Trophoblast cell (in vitro differentiated cells and primary cell): ENCODE results near the gene TBC1D8.

Experiments used
- DNase-seq, 2 donors: peaks; one replicate each; pipeline ENCODE4 v3.0.0-alpha.2; 2016
- H2AFZ ChIP-seq: 2 replicates; pipeline ENCODE4 v1.6.1; 2013; ENCODE audit warnings: low read length, moderate library complexity, mild to moderate bottlenecking; ENCODE audit not compliant: insufficient read depth, poor library complexity
- H2AK5ac ChIP-seq: 2 replicates; pipeline ENCODE4 v1.6.1; 2013; ENCODE audit warnings: mild to moderate bottlenecking, low read length
- H2BK120ac ChIP-seq: 2 replicates; pipeline ENCODE4 v1.6.1; 2013; ENCODE audit warnings: low read length, mild to moderate bottlenecking, moderate library complexity; ENCODE audit not compliant: insufficient read depth, poor library complexity
- H2BK12ac ChIP-seq: 2 replicates; pipeline ENCODE4 v1.6.1; 2013; ENCODE audit warnings: mild to moderate bottlenecking, low read length, moderate library complexity
- H2BK5ac ChIP-seq: 2 replicates; pipeline ENCODE4 v1.6.1; 2013; ENCODE audit warnings: low read length, low read depth, moderate library complexity, mild to moderate bottlenecking; ENCODE audit not compliant: poor library complexity
- H3K14ac ChIP-seq: 2 replicates; pipeline ENCODE4 v1.6.1; 2013; ENCODE audit warnings: mild to moderate bottlenecking, low read length
- H3K18ac ChIP-seq: 2 replicates; pipeline ENCODE4 v1.6.1; 2013; ENCODE audit warnings: mild to moderate bottlenecking, low read length
- H3K23ac ChIP-seq: 2 replicates; pipeline ENCODE4 v1.6.1; 2013; ENCODE audit warnings: low read length
- H3K27ac ChIP-seq: 2 replicates; pipeline ENCODE4 v1.5.1; 2013; ENCODE audit warnings: low read depth, mild to moderate bottlenecking, inconsistent platforms, low read length, moderate library complexity
- H3K27me3 ChIP-seq: 2 replicates; pipeline ENCODE4 v1.6.1; 2013; ENCODE audit warnings: inconsistent platforms, mild to moderate bottlenecking, low read length, moderate library complexity; ENCODE audit not compliant: insufficient read depth
- H3K36me3 ChIP-seq, 2 experiments: 1 replicate in 1 of 2; 2 replicates in 1 of 2; pipeline ENCODE4 v1.6.1; 2013; ENCODE audit warnings: low read length in 2 of 2, mild to moderate bottlenecking in 2 of 2, moderate library complexity in 1 of 2; ENCODE audit not compliant: insufficient read depth in 2 of 2, control insufficient read depth in 1 of 2
- H3K4ac ChIP-seq: 2 replicates; pipeline ENCODE4 v1.6.1; 2013; ENCODE audit warnings: low read depth, mild to moderate bottlenecking, low read length, moderate library complexity
- H3K4me1 ChIP-seq, 2 experiments: 1 replicate in 1 of 2; 2 replicates in 1 of 2; pipeline ENCODE4 v1.6.1; 2013; ENCODE audit warnings: low read length in 2 of 2, mild to moderate bottlenecking in 2 of 2, moderate library complexity in 1 of 2; ENCODE audit not compliant: insufficient read depth in 2 of 2, control insufficient read depth in 1 of 2
- H3K4me2 ChIP-seq: 2 replicates; pipeline ENCODE4 v1.6.1; 2013; ENCODE audit warnings: inconsistent platforms, mild to moderate bottlenecking, low read length, moderate library complexity
- H3K4me3 ChIP-seq: 2 replicates; pipeline ENCODE4 v1.5.1; 2013; ENCODE audit warnings: mild to moderate bottlenecking, low read depth, low read length, inconsistent platforms
- H3K79me1 ChIP-seq: one replicate; pipeline ENCODE4 v1.6.1; 2013; ENCODE audit warnings: low read length
- H3K79me2 ChIP-seq: 2 replicates; pipeline ENCODE4 v1.6.1; 2013; ENCODE audit warnings: low read length, mild to moderate bottlenecking; ENCODE audit not compliant: control insufficient read depth, insufficient read depth, poor library complexity
- H3K9ac ChIP-seq: 2 replicates; pipeline ENCODE4 v1.6.1; 2013; ENCODE audit warnings: mild to moderate bottlenecking, low read length
- H3K9me3 ChIP-seq: 2 replicates; pipeline ENCODE4 v1.6.1; 2013; ENCODE audit warnings: low read depth, mild to moderate bottlenecking, control low read depth, inconsistent platforms, low read length; ENCODE audit not compliant: insufficient read depth
- H4K12ac ChIP-seq: 2 replicates; pipeline ENCODE4 v1.6.1; 2013; ENCODE audit warnings: low read depth, mild to moderate bottlenecking, low read length, moderate library complexity
- H4K8ac ChIP-seq: 2 replicates; pipeline ENCODE4 v1.6.1; 2013; ENCODE audit warnings: low read depth, mild to moderate bottlenecking, low read length, moderate library complexity
- H4K91ac ChIP-seq: one replicate; pipeline ENCODE4 v1.6.1; 2013; ENCODE audit warnings: low read depth, mild to moderate bottlenecking, low read length, moderate library complexity
- WGBS: extraction: QIAGEN DNeasy Blood & Tissue Kit; methylation state at CpG from one replicate; pipeline ENCODE4 v1.1.7; 2013; ENCODE audit warnings: missing lambda C conversion rate; ENCODE audit not compliant: insufficient read length, insufficient coverage; ENCODE audit errors: extremely low coverage; 5-methylcytosine and 5-hydroxymethylcytosine counted together

The TBC1D8 gene

GRCh38 chr2:101047075-101047766 lies 104.0 kb downstream of the TBC1D8 start:
- Histone ChIP-seq H3K23ac (no peak overlapping the region), H3K27ac (no peak overlapping the region), H3K4me1 (no peaks in the 10 kb centered on the region), H2AFZ (peak overlapping the region; percentile 57), H2BK5ac (no peak overlapping the region), H3K4me3 (no peak overlapping the region), H4K91ac (no peak overlapping the region), H3K18ac (no peak overlapping the region), H3K79me2 (no peaks in the 10 kb centered on the region), H3K27me3 (no peaks in the 10 kb centered on the region), H3K4me2 (no peak overlapping the region), H3K4ac (no peak overlapping the region), H2BK120ac (no peak overlapping the region), H3K9me3 (no peaks in the 10 kb centered on the region), H4K12ac (no peak overlapping the region), H3K9ac (no peak overlapping the region), H4K8ac (no peak overlapping the region), H2AK5ac (no peak overlapping the region), H3K36me3 (peaks cover 0 to 2% of the 10 kb centered on the region in 2 experiments), H3K79me1 (no peaks in the 10 kb centered on the region), H3K14ac (no peak overlapping the region), H2BK12ac (no peak overlapping the region)
- whole genome bisulfite sequencing: no CpG with 5 or more reads among the region's 12 CpGs
- DNase-seq: peak; percentile 16 to 65

GRCh38 chr2:101045330-101045729 lies 105.9 kb downstream of the TBC1D8 start:
- Histone ChIP-seq H2AFZ (no peak overlapping the region), H3K27me3 (no peaks in the 10 kb centered on the region), H3K79me2 (no peaks in the 10 kb centered on the region), H3K79me1 (no peaks in the 10 kb centered on the region), H3K23ac (no peak overlapping the region), H2BK5ac (no peak overlapping the region), H3K14ac (no peak overlapping the region), H3K4me1 (no peaks in the 10 kb centered on the region), H4K8ac (no peak overlapping the region), H3K27ac (no peak overlapping the region), H3K4me2 (no peak overlapping the region), H3K9me3 (no peaks in the 10 kb centered on the region), H3K4ac (no peak overlapping the region), H3K4me3 (no peak overlapping the region), H2BK12ac (no peak overlapping the region), H3K9ac (no peak overlapping the region), H3K18ac (no peak overlapping the region), H2BK120ac (no peak overlapping the region), H2AK5ac (no peak overlapping the region), H4K12ac (no peak overlapping the region), H3K36me3 (peaks cover 0 to 2% of the 10 kb centered on the region in 2 experiments), H4K91ac (no peak overlapping the region)
- no peak for DNase-seq
- no CpG with 5 or more reads among the region's 10 CpGs for WGBS

GRCh38 chr2:101041413-101041812 lies 109.8 kb downstream of the TBC1D8 start:
- Histone ChIP-seq H3K79me2 (no peaks in the 10 kb centered on the region), H3K4ac (no peak overlapping the region), H3K4me2 (no peak overlapping the region), H3K9me3 (no peaks in the 10 kb centered on the region), H2AK5ac (no peak overlapping the region), H3K23ac (no peak overlapping the region), H3K9ac (no peak overlapping the region), H3K36me3 (peaks cover 0 to 4% of the 10 kb centered on the region in 2 experiments), H3K27ac (no peak overlapping the region), H4K91ac (no peak overlapping the region), H4K12ac (no peak overlapping the region), H3K18ac (no peak overlapping the region), H3K27me3 (no peaks in the 10 kb centered on the region), H3K4me3 (no peak overlapping the region), H2BK120ac (no peak overlapping the region), H4K8ac (no peak overlapping the region), H3K79me1 (no peaks in the 10 kb centered on the region), H2BK5ac (no peak overlapping the region), H3K14ac (no peak overlapping the region), H2BK12ac (no peak overlapping the region), H2AFZ (no peak overlapping the region), H3K4me1 (no peaks in the 10 kb centered on the region)
- DNase-seq: no peak
- no CpG with 5 or more reads among the region's 4 CpGs for WGBS

GRCh38 chr2:101040761-101041160 lies 110.4 kb downstream of the TBC1D8 start:
- no peak overlapping the region for H3K18ac ChIP-seq
- H2AK5ac ChIP-seq: no peak overlapping the region
- no peak overlapping the region for H2BK120ac ChIP-seq
- H3K27me3 ChIP-seq: no peaks in the 10 kb centered on the region
- no peak overlapping the region for H4K91ac ChIP-seq
- no peak overlapping the region for H3K4me2 ChIP-seq
- H3K9ac ChIP-seq: no peak overlapping the region
- no peak overlapping the region for H3K27ac ChIP-seq
- H3K4ac ChIP-seq: no peak overlapping the region
- no peaks in the 10 kb centered on the region for H3K9me3 ChIP-seq
- no peaks in the 10 kb centered on the region for H3K79me2 ChIP-seq
- no peak overlapping the region for H3K14ac ChIP-seq
- H3K4me1 ChIP-seq: no peaks in the 10 kb centered on the region
- H4K12ac ChIP-seq: no peak overlapping the region
- H3K36me3 ChIP-seq: peaks cover 0 to 2% of the 10 kb centered on the region in 2 experiments
- H4K8ac ChIP-seq: no peak overlapping the region
- no peak overlapping the region for H2BK12ac ChIP-seq
- no CpG with 5 or more reads among the region's 6 CpGs for WGBS
- H3K79me1 ChIP-seq: no peaks in the 10 kb centered on the region
- no peak overlapping the region for H2BK5ac ChIP-seq
- no peak overlapping the region for H3K4me3 ChIP-seq
- no peak overlapping the region for H2AFZ ChIP-seq
- DNase-seq: no peak
- no peak overlapping the region for H3K23ac ChIP-seq
